ENCODE results near the gene CHTOP.
"Not testable (repeated sequence)": the region's sequence is repeated elsewhere in the genome, so short reads cannot be mapped to it uniquely, and the experiment has no call there.

The CHTOP gene

GRCh38 chr1:153631047-153632022 is 2.5 kb upstream of the CHTOP start:
- Histone ChIP-seq H3K4me1 (ENCODE audit: control insufficient read depth, insufficient read depth, low read length, poor library complexity, severe bottlenecking) (peaks cover 7% of the 10 kb centered on the region), H3K27ac (ENCODE audit: insufficient read depth, low read length, poor library complexity, severe bottlenecking) (no peak overlapping the region), H3K36me3 (ENCODE audit: control insufficient read depth, insufficient read depth, low read length) (peaks cover 3% of the 10 kb centered on the region), H3K27me3 (replicated peaks; ENCODE audit: control insufficient read depth, insufficient read depth, low read length, poor library complexity, severe bottlenecking) (no peaks in the 10 kb centered on the region), H3K9me3 (ENCODE audit: control insufficient read depth, low read length) (no peaks in the 10 kb centered on the region), H3K4me3 (ENCODE audit: insufficient read depth, low read depth, low read length, poor library complexity, severe bottlenecking) (no peak overlapping the region)
- DNase-seq, result no peak

DNA sequence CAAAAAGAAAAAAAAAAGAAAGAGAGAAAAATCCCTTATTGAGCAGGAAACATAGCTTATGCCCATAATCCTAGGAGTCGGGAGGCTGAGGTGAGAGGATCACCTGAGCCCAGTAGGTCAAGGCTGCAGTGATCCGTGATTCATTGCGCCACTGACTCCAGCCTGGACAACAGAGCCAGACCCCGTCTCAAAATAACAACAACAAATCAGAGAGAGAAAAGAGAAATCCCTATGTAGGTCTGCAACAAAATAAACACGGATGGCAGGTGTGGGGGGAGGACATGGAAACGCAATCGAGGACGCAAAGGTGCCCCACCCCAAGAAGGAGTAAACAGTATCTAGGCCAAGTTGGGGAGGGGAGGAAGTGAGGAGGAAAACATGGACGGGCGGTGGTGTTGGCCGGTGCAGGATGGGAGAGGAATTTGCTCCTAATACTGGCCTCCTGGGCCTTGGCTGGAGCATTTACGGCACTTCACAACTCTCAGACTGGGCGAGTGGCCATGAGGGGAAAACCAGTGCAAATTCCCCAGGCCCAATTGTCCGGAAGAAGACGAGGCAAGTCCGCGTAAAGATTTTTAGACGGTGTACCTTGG is 609 bp upstream of the CHTOP start:
- DNase-seq, result no peak
- Histone ChIP-seq H3K36me3 (ENCODE audit: control insufficient read depth, insufficient read depth, low read length) (peaks cover 21% of the 10 kb centered on the region), H3K27ac (ENCODE audit: insufficient read depth, low read length, poor library complexity, severe bottlenecking) (peak overlapping the region; percentile 99), H3K27me3 (replicated peaks; ENCODE audit: control insufficient read depth, insufficient read depth, low read length, poor library complexity, severe bottlenecking) (no peaks in the 10 kb centered on the region), H3K9me3 (ENCODE audit: control insufficient read depth, low read length) (no peaks in the 10 kb centered on the region), H3K4me1 (ENCODE audit: control insufficient read depth, insufficient read depth, low read length, poor library complexity, severe bottlenecking) (peaks cover 7% of the 10 kb centered on the region), H3K4me3 (ENCODE audit: insufficient read depth, low read depth, low read length, poor library complexity, severe bottlenecking) (no peak overlapping the region)

DNA sequence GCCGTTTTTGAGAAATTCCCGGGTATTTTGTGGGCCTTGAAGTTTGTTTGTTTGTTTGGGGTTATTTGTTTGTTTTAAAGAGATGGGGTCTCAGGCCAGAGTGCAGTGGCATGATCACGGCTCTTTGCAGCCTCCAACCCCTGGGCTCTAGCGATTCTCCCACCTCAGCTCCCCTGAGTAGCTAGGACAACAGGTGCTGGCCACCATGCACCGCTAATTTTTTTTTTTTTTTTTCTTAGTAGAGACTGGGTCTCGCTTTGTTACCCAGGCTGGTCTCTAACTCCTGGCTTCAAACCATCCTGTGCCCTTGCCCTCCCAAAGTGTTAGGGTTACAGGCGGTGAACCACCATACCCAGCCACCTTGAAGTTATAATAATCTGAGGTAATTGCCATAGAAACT is 2.0 kb downstream of the CHTOP start:
- DNase-seq, result no peak
- H3K36me3 ChIP-seq (ENCODE audit: control insufficient read depth, insufficient read depth, low read length), result peaks cover 48% of the 10 kb centered on the region
- H3K9me3 ChIP-seq (ENCODE audit: control insufficient read depth, low read length), result no peaks in the 10 kb centered on the region
- peak overlapping the region; percentile 78 for H3K4me3 ChIP-seq (ENCODE audit: insufficient read depth, low read depth, low read length, poor library complexity, severe bottlenecking)
- peaks cover 7% of the 10 kb centered on the region for H3K4me1 ChIP-seq (ENCODE audit: control insufficient read depth, insufficient read depth, low read length, poor library complexity, severe bottlenecking)
- no peaks in the 10 kb centered on the region for H3K27me3 ChIP-seq (replicated peaks; ENCODE audit: control insufficient read depth, insufficient read depth, low read length, poor library complexity, severe bottlenecking)
- H3K27ac ChIP-seq (ENCODE audit: insufficient read depth, low read length, poor library complexity, severe bottlenecking), result no peak overlapping the region

DNA sequence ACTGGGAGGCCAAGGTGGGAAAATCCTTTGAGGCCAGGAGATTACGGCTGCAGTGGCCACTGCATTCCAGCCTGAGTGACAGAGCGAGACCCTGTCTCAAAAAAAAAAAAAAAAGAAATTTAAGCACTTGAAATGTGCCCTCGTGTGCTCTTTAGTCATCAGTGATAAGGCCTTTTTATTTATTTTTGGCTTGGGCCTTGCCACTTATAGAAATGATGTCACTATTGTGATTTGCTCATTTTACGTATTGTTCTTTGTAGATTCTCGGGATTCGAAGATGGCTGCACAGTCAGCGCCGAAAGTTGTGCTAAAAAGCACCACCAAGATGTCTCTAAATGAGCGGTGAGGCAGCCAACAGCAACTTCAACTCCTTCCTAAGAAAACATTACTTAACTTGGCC is 2.4 kb downstream of the CHTOP start:
- H3K4me3 ChIP-seq (ENCODE audit: insufficient read depth, low read depth, low read length, poor library complexity, severe bottlenecking), result no peak overlapping the region
- H3K27me3 ChIP-seq (replicated peaks; ENCODE audit: control insufficient read depth, insufficient read depth, low read length, poor library complexity, severe bottlenecking), result no peaks in the 10 kb centered on the region
- H3K4me1 ChIP-seq (ENCODE audit: control insufficient read depth, insufficient read depth, low read length, poor library complexity, severe bottlenecking), result peaks cover 7% of the 10 kb centered on the region
- no peaks in the 10 kb centered on the region for H3K9me3 ChIP-seq (ENCODE audit: control insufficient read depth, low read length)
- peaks cover 52% of the 10 kb centered on the region for H3K36me3 ChIP-seq (ENCODE audit: control insufficient read depth, insufficient read depth, low read length)
- H3K27ac ChIP-seq (ENCODE audit: insufficient read depth, low read length, poor library complexity, severe bottlenecking), result no peak overlapping the region
- DNase-seq, result no peak

DNA sequence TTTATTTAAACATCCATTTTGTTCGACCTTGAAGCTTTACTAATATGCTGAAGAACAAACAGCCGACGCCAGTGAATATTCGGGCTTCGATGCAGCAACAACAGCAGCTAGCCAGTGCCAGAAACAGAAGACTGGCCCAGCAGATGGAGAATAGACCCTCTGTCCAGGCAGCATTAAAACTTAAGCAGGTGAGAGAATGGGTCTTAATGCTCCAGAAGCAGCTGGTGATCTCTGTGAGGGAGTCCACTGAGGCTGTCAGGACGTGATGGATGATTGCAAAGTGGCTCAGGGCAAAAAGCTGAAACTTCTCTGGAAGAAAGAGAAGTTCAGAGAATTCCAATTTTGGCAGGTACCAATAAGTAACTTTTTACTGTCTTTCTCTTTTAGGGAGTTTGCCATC is 4.4 kb downstream of the CHTOP start:
- peaks cover 7% of the 10 kb centered on the region for H3K4me1 ChIP-seq (ENCODE audit: control insufficient read depth, insufficient read depth, low read length, poor library complexity, severe bottlenecking)
- DNase-seq, result no peak
- H3K9me3 ChIP-seq (ENCODE audit: control insufficient read depth, low read length), result no peaks in the 10 kb centered on the region
- peaks cover 71% of the 10 kb centered on the region for H3K36me3 ChIP-seq (ENCODE audit: control insufficient read depth, insufficient read depth, low read length)
- no peak overlapping the region for H3K4me3 ChIP-seq (ENCODE audit: insufficient read depth, low read depth, low read length, poor library complexity, severe bottlenecking)
- no peak overlapping the region for H3K27ac ChIP-seq (ENCODE audit: insufficient read depth, low read length, poor library complexity, severe bottlenecking)
- H3K27me3 ChIP-seq (replicated peaks; ENCODE audit: control insufficient read depth, insufficient read depth, low read length, poor library complexity, severe bottlenecking), result no peaks in the 10 kb centered on the region

DNA sequence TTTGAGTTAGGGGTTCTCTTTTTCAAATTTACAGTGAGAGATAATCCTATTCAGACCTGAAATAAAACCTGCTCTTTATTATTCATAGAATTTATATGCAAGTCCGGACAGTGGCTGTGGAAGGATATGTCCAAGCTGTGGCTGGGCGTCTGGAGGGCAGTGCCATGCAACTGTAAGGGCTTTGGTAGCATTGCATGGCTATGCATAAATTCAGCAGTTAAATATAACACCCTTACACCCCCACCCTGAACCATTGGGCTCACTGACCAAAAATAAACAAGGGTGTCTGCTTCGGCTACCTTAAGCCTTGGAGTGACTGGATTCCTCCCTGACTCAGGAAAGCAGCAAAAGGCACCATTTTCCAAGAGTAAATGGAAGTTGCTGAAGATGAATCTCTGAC is 5.4 kb downstream of the CHTOP start:
- peaks cover 7% of the 10 kb centered on the region for H3K4me1 ChIP-seq (ENCODE audit: control insufficient read depth, insufficient read depth, low read length, poor library complexity, severe bottlenecking)
- peaks cover 81% of the 10 kb centered on the region for H3K36me3 ChIP-seq (ENCODE audit: control insufficient read depth, insufficient read depth, low read length)
- DNase-seq, result no peak
- H3K27me3 ChIP-seq (replicated peaks; ENCODE audit: control insufficient read depth, insufficient read depth, low read length, poor library complexity, severe bottlenecking), result no peaks in the 10 kb centered on the region
- no peaks in the 10 kb centered on the region for H3K9me3 ChIP-seq (ENCODE audit: control insufficient read depth, low read length)
- H3K27ac ChIP-seq (ENCODE audit: insufficient read depth, low read length, poor library complexity, severe bottlenecking), result no peak overlapping the region
- no peak overlapping the region for H3K4me3 ChIP-seq (ENCODE audit: insufficient read depth, low read depth, low read length, poor library complexity, severe bottlenecking)

DNA sequence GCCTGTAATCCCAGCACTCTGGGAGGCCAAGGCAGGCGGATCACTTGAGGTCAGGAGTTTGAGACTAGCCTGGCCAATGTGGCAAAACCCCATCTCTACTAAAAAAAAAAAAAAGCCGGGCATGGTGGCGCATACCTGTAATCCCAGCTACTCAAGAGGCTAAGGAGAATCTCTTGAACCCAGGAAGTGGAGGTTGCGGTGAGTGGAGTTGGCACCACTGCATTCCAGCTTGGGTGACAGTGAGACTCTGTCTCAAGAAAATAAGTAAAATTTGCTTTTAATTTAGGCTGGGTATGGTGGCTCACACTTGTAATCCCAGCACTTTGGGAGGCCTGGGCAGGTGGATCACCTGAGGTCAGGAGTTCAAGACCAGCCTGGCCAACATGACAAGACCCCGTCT is 6.3 kb downstream of the CHTOP start:
- not testable (repeated sequence) for H3K4me1 ChIP-seq (ENCODE audit: control insufficient read depth, insufficient read depth, low read length, poor library complexity, severe bottlenecking); H3K4me3 ChIP-seq (ENCODE audit: insufficient read depth, low read depth, low read length, poor library complexity, severe bottlenecking); H3K27ac ChIP-seq (ENCODE audit: insufficient read depth, low read length, poor library complexity, severe bottlenecking); DNase-seq; H3K9me3 ChIP-seq (ENCODE audit: control insufficient read depth, low read length); H3K27me3 ChIP-seq (replicated peaks; ENCODE audit: control insufficient read depth, insufficient read depth, low read length, poor library complexity, severe bottlenecking)
- peaks cover 90% of the 10 kb centered on the region for H3K36me3 ChIP-seq (ENCODE audit: control insufficient read depth, insufficient read depth, low read length)

DNA sequence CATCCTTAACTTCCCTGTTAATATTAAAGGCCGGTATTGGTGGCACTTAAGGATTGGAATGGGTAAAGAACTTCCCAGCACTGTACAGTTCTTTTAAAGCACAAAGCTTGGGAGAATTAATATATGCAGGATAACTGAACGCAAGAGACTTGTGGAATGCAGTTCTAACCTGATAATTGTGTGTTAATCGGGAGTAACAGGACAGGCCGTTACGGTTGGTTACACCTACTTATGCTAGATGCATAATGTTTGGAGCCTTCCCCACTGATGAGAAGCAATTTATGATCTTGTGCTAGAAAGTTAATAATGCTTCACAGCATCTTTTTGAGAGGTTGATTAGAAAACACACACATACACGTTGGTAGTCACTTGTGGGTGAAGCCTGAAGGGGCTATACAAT is 7.0 kb downstream of the CHTOP start:
- Histone ChIP-seq H3K4me1 (ENCODE audit: control insufficient read depth, insufficient read depth, low read length, poor library complexity, severe bottlenecking) (no peaks in the 10 kb centered on the region), H3K36me3 (ENCODE audit: control insufficient read depth, insufficient read depth, low read length) (peaks cover 96% of the 10 kb centered on the region)

GRCh38 chr1:153642161-153642560 is 8.3 kb downstream of the CHTOP start:
- H3K36me3 ChIP-seq (ENCODE audit: control insufficient read depth, insufficient read depth, low read length), result peaks cover 94% of the 10 kb centered on the region
- no peaks in the 10 kb centered on the region for H3K9me3 ChIP-seq (ENCODE audit: control insufficient read depth, low read length)
- H3K4me3 ChIP-seq (ENCODE audit: insufficient read depth, low read depth, low read length, poor library complexity, severe bottlenecking), result no peak overlapping the region
- no peak overlapping the region for H3K27ac ChIP-seq (ENCODE audit: insufficient read depth, low read length, poor library complexity, severe bottlenecking)
- no peaks in the 10 kb centered on the region for H3K27me3 ChIP-seq (replicated peaks; ENCODE audit: control insufficient read depth, insufficient read depth, low read length, poor library complexity, severe bottlenecking)
- no peak for DNase-seq
- H3K4me1 ChIP-seq (ENCODE audit: control insufficient read depth, insufficient read depth, low read length, poor library complexity, severe bottlenecking), result no peaks in the 10 kb centered on the region

More for the DNA sequence above, 7.0 kb downstream of the CHTOP start:
- H3K9me3 ChIP-seq (ENCODE audit: control insufficient read depth, low read length), result no peaks in the 10 kb centered on the region
- H3K27me3 ChIP-seq (replicated peaks; ENCODE audit: control insufficient read depth, insufficient read depth, low read length, poor library complexity, severe bottlenecking), result no peaks in the 10 kb centered on the region
- H3K4me3 ChIP-seq (ENCODE audit: insufficient read depth, low read depth, low read length, poor library complexity, severe bottlenecking), result no peak overlapping the region
- DNase-seq, result no peak
- no peak overlapping the region for H3K27ac ChIP-seq (ENCODE audit: insufficient read depth, low read length, poor library complexity, severe bottlenecking)

DNA sequence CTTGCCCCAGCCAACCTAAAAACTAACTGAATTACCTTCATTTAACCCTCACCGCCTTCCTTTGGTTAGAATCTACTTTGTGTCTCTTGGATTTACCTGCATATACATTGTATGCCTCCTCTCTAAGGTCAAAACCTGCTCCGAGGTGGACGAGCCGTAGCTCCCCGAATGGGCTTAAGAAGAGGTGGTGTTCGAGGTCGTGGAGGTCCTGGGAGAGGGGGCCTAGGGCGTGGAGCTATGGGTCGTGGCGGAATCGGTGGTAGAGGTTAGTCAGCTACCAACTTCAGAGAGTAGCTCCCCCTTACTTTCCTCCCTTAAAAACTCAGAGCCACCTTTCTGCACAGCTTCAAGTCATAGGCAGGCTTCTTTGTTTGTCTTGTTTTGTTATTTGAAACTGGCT is 9.2 kb downstream of the CHTOP start:
- Histone ChIP-seq H3K27ac (ENCODE audit: insufficient read depth, low read length, poor library complexity, severe bottlenecking) (no peak overlapping the region), H3K4me3 (ENCODE audit: insufficient read depth, low read depth, low read length, poor library complexity, severe bottlenecking) (no peak overlapping the region), H3K36me3 (ENCODE audit: control insufficient read depth, insufficient read depth, low read length) (peaks cover 89% of the 10 kb centered on the region), H3K9me3 (ENCODE audit: control insufficient read depth, low read length) (no peaks in the 10 kb centered on the region), H3K27me3 (replicated peaks; ENCODE audit: control insufficient read depth, insufficient read depth, low read length, poor library complexity, severe bottlenecking) (no peaks in the 10 kb centered on the region), H3K4me1 (ENCODE audit: control insufficient read depth, insufficient read depth, low read length, poor library complexity, severe bottlenecking) (no peaks in the 10 kb centered on the region)
- DNase-seq, result no peak
